GM10248 (cell line): ENCODE measurements around the gene PC.

Experiments
- CTCF ChIA-PET: fragments of 300-600 bp; sonication (Branson Sonifier 250); formaldehyde crosslinking; extraction: SDS; loops from one replicate; lab custom pipeline; 2021; ENCODE audit warnings: antibody characterized with exemption; lab: Yijun Ruan, JAX
- POLR2A ChIA-PET: fragments of 350-650 bp; sonication (Branson Sonifier 250); formaldehyde crosslinking; extraction: SDS; loops from one replicate; lab custom pipeline; 2020; ENCODE audit warnings: antibody characterized with exemption; lab: Yijun Ruan, JAX
- DNase-seq: peaks from one replicate; pipeline ENCODE4 v3.0.0; 2012; ENCODE audit errors: extremely low spot score
- TF ChIP-seq, protein P1 (sequence below): IDR thresholded peaks from 2 replicates; pipeline ENCODE4 v1.5.1; 2012; ENCODE audit warnings: mild to moderate bottlenecking, low read depth; ENCODE audit errors: extremely low read depth, missing control alignments, control extremely low read depth

Gene PC

DNA sequence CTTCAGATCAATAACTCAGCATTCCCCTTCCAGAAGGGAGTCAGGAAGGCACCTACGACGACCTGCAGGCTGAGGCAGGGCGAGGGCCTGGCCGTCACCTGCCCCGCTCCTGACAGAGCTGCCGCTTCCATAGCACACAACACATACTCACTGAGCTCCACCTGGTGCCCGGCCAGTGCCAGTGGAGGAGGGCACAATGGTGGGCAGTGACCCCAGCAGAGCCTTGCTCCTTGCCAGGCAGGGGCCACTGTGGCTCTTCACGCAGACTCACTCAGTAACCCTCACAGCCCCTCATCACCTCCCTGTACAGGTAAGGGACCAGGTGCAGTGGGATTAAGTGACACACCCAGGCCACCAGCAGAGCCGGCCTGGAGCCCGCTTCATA, 76.7 kb downstream of the PC start:
- POLR2A ChIA-PET, result no interaction called here
- DNase-seq, result no peak
- CTCF ChIA-PET, result interaction anchor here (1.0 to 4.9 kb wide), 10 partner anchors 10 to 187 kb away, joined by 3 to 28 read pairs (median 4); no protein-coding TSS in a partner anchor
- TF ChIP-seq, protein P1, sequence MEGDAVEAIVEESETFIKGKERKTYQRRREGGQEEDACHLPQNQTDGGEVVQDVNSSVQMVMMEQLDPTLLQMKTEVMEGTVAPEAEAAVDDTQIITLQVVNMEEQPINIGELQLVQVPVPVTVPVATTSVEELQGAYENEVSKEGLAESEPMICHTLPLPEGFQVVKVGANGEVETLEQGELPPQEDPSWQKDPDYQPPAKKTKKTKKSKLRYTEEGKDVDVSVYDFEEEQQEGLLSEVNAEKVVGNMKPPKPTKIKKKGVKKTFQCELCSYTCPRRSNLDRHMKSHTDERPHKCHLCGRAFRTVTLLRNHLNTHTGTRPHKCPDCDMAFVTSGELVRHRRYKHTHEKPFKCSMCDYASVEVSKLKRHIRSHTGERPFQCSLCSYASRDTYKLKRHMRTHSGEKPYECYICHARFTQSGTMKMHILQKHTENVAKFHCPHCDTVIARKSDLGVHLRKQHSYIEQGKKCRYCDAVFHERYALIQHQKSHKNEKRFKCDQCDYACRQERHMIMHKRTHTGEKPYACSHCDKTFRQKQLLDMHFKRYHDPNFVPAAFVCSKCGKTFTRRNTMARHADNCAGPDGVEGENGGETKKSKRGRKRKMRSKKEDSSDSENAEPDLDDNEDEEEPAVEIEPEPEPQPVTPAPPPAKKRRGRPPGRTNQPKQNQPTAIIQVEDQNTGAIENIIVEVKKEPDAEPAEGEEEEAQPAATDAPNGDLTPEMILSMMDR, result no peak

DNA sequence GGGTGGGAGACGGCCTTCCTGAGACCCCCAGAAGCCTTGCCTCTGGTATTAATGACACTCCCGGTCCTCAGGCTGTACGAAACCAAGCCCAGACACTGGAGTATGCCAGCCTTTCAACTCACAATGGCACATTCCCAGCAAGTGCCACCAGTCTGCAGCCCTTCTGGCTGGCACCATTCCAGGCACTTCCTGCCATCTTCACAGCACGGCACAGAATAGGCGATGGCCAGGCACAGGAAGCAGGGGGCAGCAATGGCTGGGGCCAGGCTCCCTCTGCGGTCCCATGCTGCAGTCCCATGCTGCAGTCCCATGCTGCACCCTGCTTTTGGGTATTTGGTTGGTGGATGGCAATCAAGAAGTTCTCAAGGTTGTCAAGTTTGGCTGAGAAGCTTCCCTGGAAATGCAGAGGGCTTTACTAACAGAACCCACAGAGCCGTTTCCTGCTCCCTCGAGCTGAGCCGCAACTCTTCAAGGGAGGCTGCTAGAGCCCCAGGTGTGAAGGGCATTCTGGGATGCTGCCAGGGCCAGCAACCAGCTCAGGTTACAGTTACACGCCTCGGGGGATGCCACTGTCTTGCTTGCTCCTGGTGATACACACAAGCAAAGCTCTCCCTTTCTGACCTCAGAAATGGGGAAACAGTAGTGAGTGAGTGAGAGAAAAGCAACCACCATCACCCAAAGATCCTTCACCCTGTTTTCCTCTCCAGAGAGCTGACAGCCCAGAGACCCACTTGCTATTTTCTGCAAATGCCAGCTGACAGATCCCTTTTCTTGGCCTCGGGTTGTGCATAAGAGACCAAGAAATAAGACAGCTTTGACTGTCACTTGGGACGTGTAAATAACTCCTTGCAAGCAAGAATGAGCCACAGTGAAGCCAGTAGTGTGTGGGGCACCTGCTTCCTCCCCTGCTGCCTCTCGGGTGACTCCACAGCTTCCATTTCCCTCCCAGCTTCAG, 77.4 kb downstream of the PC start:
- CTCF ChIA-PET, result interaction anchor here (0.9 to 4.9 kb wide), 11 partner anchors 9 to 187 kb away, joined by 3 to 28 read pairs (median 4); no protein-coding TSS in a partner anchor
- POLR2A ChIA-PET, result interaction anchor here (0.6 kb wide), 1 partner anchor 93 kb away, joined by 5 read pairs; no protein-coding TSS in a partner anchor
- TF ChIP-seq, protein P1, result no peak
- no peak for DNase-seq

DNA sequence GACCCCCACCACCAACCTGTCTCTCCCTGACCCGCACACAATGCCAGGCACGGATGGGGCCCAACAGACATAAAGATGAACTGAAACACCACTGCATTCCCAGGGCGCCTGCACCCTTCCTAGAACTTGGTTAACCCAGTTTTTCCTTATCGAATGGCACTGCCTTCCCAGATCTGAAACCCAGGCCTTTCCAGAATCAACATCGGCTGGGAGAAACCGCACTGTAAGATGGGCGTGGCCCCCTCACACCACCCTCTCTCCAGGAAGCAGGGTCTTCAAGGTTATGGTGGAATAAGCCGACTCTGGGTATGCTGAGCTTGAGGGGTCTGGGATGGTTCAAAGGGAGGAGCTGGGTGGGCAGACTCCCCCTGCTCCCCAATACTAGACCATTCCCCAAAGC, 78.2 kb downstream of the PC start:
- ChIA-PET CTCF (interaction anchor here (1.2 kb wide), 1 partner anchor 186 kb away, joined by 3 read pairs; no protein-coding TSS in a partner anchor), POLR2A (no interaction called here)
- no peak for DNase-seq
- TF ChIP-seq, protein P1, result no peak

DNA sequence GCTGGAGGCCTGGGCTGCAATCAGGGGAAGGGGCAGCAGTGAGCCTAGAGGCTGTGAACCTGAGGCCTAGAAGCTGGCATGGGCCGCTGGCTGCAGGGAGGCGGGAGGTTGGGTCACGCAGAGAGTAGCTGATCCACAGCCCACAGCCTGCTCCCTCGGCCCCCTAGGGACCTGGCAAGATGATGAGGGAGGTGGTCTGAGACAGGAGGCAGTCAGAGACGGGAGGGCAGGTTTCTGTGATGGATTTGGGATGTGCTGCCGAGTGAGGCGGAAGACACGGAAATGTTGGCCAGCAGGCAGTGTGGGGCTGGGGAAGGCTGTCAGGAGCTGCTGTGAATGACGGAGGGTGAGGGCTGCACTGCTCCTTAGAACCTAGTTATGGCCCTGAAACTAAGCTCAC, 78.6 kb downstream of the PC start:
- TF ChIP-seq, protein P1, result no peak
- ChIA-PET CTCF (interaction anchor here (1.2 kb wide), 1 partner anchor 186 kb away, joined by 3 read pairs; no protein-coding TSS in a partner anchor), POLR2A (no interaction called here)
- DNase-seq, result no peak

DNA sequence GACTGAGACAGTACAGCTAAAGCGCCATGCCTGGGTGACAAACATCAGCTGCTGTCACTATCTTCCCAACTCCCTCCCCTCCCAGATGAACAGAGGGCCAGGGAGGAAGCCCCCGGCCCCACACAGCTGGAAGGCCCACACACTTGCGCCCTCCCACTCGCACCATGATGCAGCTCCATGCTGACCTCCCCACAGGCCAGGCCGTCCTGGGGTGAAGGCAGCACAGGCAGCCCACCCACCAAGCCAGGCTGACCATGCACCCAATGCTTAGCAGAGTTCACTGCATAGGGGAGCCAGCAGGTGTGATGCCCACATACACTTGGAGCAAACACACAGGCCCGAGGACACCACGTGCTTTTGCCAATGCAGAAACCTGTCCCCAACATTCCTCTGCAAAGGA, 79.2 kb downstream of the PC start:
- CTCF ChIA-PET, result interaction anchor here (0.9 to 1.0 kb wide), 2 partner anchors 8 to 45 kb away, joined by 3 to 4 read pairs; no protein-coding TSS in a partner anchor
- no peak for DNase-seq
- POLR2A ChIA-PET, result no interaction called here
- TF ChIP-seq, protein P1, result no peak

DNA sequence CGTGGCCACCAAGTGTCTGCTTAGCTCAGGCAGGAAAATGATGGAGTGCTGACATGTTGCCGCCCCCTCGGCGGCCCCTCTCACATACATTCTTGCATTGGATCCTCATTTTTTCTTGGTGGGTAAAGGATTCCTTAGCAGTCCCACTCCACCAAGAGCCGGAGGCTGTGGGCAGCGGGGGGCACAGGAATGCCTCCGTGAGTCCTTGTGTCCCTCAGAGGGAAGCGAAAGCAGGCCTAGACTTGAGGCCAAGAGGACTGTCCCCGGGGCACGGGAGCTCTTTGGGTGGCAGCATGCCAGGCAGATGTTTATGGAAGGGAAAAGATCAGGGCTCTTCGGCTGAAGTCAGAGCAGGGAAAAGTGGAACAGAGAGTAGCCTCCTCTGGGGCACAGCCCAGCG, 79.7 kb downstream of the PC start:
- CTCF ChIA-PET, result interaction anchor here (0.9 to 1.0 kb wide), 2 partner anchors 9 to 45 kb away, joined by 3 to 4 read pairs; no protein-coding TSS in a partner anchor
- POLR2A ChIA-PET, result no interaction called here
- TF ChIP-seq, protein P1, result no peak
- DNase-seq, result no peak
